Upper lobe of left lung (tissue), 6 donors: ENCODE results near the gene EPHB2. TPM values are rescaled to one million over a fixed set of nuclear protein-coding genes. Genes with fewer than 3 reads are reported as not detected.
"Not testable (repeated sequence)": the region's sequence is repeated elsewhere in the genome, so short reads cannot be mapped to it uniquely, and the experiment has no call there.

ENCODE experiments used
- ATAC-seq, 2 donors: fragments of 200-7000 bp; cut with Tn5 transposase; one replicate each; pipeline ENCODE4 v1.9.1; 2022; ENCODE audit warnings: mild to moderate bottlenecking in 2 of 2, moderate library complexity in 2 of 2; ENCODE audit not compliant: low FRiP score in 2 of 2
- DNase-seq, 2 donors: peaks; one replicate each; pipeline ENCODE4 v3.0.0-alpha.2; 2019 to 2020
- H3K27ac ChIP-seq, 4 donors: fragments of 200-600 bp; sonication (generic); one replicate each; pipeline ENCODE4 v1.5.1; 2016 to 2019
- H3K27me3 ChIP-seq, 4 donors: fragments of 200-600 bp; sonication (generic); one replicate each; pipeline ENCODE4 v1.5.1; 2017 to 2019
- H3K36me3 ChIP-seq, 4 donors: fragments of 200-600 bp; sonication (generic); one replicate each; pipeline ENCODE4 v1.5.1; 2016 to 2019
- H3K4me1 ChIP-seq, 4 donors: fragments of 200-600 bp; sonication (generic); one replicate each; pipeline ENCODE4 v1.5.1; 2018 to 2019
- H3K4me3 ChIP-seq, 4 donors: fragments of 200-600 bp; sonication (generic); one replicate each; pipeline ENCODE4 v1.5.1; 2017 to 2019; ENCODE audit warnings: mild to moderate bottlenecking in 2 of 4, moderate library complexity in 1 of 4
- H3K9me3 ChIP-seq, 4 donors: fragments of 200-600 bp; sonication (generic); one replicate each; pipeline ENCODE4 v1.5.1; 2018 to 2019
- EP300 ChIP-seq, 4 donors: sonication (generic); formaldehyde crosslinking; IDR thresholded peaks; one replicate each; pipeline ENCODE4 v1.5.1; 2017; ENCODE audit warnings: antibody characterized with exemption in 4 of 4, control low read depth in 2 of 4
- POLR2A ChIP-seq, 4 donors: fragments of 450-650 bp; IDR thresholded peaks; one replicate each; pipeline ENCODE4 v1.5.1; 2016 to 2017; ENCODE audit warnings: antibody characterized with exemption in 4 of 4, mild to moderate bottlenecking in 2 of 4
- POLR2AphosphoS5 ChIP-seq, 2 donors: sonication (generic); formaldehyde crosslinking; IDR thresholded peaks; one replicate each; pipeline ENCODE4 v1.5.1; 2017; ENCODE audit warnings: antibody characterized with exemption in 2 of 2
- WGBS, 2 donors: methylation state at CpG; one replicate each; pipeline ENCODE4 v1.1.5; 2017 to 2018; 5-methylcytosine and 5-hydroxymethylcytosine counted together
- total RNA-seq, 6 donors: library from RNA; depleted of rRNA in 4 of 6; stranded (reverse); fragments of >200 nt in 4 of 6; gene quantifications; one replicate each; pipeline versions ENCODE4 v1.1.0 to v1.2.1, GENCODE V29; 2016 to 2021
- TF ChIP-seq, protein P1 (sequence below), 6 experiments: fragments of 450-650 bp in 4 of 6; fragments of 200-600 bp in 2 of 6; sonication (generic) in 2 of 6; IDR thresholded peaks; one replicate each; pipeline ENCODE4 v1.5.1; 2016 to 2019; ENCODE audit warnings: antibody characterized with exemption in 6 of 6
- donor health status: DM: no; HTN: no; CAD: no; lungs with moderate emphysema.
- donor health status: DM: no; HTN: yes; CAD: no; lungs with severe emphysema.

EPHB2 gene
- total RNA-seq, 6 donors from 2014 or later = 1.0 to 8.8 (median 5.6) TPM

- TF ChIP-seq, protein P1, sequence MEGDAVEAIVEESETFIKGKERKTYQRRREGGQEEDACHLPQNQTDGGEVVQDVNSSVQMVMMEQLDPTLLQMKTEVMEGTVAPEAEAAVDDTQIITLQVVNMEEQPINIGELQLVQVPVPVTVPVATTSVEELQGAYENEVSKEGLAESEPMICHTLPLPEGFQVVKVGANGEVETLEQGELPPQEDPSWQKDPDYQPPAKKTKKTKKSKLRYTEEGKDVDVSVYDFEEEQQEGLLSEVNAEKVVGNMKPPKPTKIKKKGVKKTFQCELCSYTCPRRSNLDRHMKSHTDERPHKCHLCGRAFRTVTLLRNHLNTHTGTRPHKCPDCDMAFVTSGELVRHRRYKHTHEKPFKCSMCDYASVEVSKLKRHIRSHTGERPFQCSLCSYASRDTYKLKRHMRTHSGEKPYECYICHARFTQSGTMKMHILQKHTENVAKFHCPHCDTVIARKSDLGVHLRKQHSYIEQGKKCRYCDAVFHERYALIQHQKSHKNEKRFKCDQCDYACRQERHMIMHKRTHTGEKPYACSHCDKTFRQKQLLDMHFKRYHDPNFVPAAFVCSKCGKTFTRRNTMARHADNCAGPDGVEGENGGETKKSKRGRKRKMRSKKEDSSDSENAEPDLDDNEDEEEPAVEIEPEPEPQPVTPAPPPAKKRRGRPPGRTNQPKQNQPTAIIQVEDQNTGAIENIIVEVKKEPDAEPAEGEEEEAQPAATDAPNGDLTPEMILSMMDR (IDR thresholded peaks at IDR 0.05) = no peak
- TF ChIP-seq POLR2AphosphoS5 (IDR thresholded peaks at IDR 0.05) = no peak
- no peak for TF ChIP-seq POLR2A (IDR thresholded peaks at IDR 0.05)
- no peak for TF ChIP-seq EP300 (IDR thresholded peaks at IDR 0.05)
Measured at GRCh38 chr1:22837332-22837731, 126.7 kb downstream of the EPHB2 start.

GRCh38 chr1:22838965-22839364 lies 128.3 kb downstream of the EPHB2 start:
- no peaks in the 10 kb centered on the region for H3K27me3 ChIP-seq
- TF ChIP-seq POLR2AphosphoS5 (IDR thresholded peaks at IDR 0.05) = no peak
- no peak for TF ChIP-seq EP300 (IDR thresholded peaks at IDR 0.05)
- TF ChIP-seq, protein P1 (IDR thresholded peaks at IDR 0.05) = no peak
- no peak for TF ChIP-seq POLR2A (IDR thresholded peaks at IDR 0.05)
- H3K27ac ChIP-seq = no peak overlapping the region
- WGBS, 2 donors = 72 to 80% methylated on average over 5 of the region's 5 CpGs
- no peak for ATAC-seq
- no peak overlapping the region for H3K4me3 ChIP-seq
- H3K4me1 ChIP-seq = no peaks in the 10 kb centered on the region
- no peak for DNase-seq
- no peaks in the 10 kb centered on the region for H3K36me3 ChIP-seq
- no peaks in the 10 kb centered on the region for H3K9me3 ChIP-seq

More at GRCh38 chr1:22837332-22837731, 126.7 kb downstream of the EPHB2 start:
- H3K9me3 ChIP-seq = no peaks in the 10 kb centered on the region
- no peaks in the 10 kb centered on the region for H3K36me3 ChIP-seq
- no peak overlapping the region for H3K4me3 ChIP-seq
- no peaks in the 10 kb centered on the region for H3K27me3 ChIP-seq
- no peak for DNase-seq
- WGBS, 2 donors = 74 to 77% methylated on average over 3 of the region's 3 CpGs
- H3K4me1 ChIP-seq = no peaks in the 10 kb centered on the region
- no peak overlapping the region for H3K27ac ChIP-seq
- no peak for ATAC-seq

DNA sequence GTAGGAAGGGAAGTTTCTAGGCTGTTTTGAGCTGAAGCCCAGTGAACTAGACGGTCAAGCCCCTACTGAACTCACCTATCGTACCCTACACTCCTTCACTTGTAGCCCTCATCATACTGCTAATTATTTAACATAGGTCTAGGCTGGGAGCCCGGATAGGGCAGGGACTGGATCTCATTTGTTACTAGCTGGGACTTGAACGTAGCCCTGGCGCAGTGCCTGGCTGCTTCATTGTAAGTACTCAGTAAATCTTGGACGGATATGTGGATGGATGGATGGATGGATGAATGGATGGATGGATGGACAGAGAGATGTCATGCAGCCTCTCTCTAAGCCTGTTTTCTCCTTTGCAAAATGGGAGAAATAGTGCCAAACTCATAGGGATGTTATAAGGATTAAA lies 129.2 kb downstream of the EPHB2 start:
- DNase-seq = no peak
- H3K4me3 ChIP-seq = no peak overlapping the region
- H3K27ac ChIP-seq = no peak overlapping the region
- H3K36me3 ChIP-seq = no peaks in the 10 kb centered on the region
- no peak for ATAC-seq
- H3K4me1 ChIP-seq = no peaks in the 10 kb centered on the region
- H3K9me3 ChIP-seq = no peaks in the 10 kb centered on the region
- 75 to 83% methylated on average over 6 of the region's 6 CpGs for WGBS, 2 donors
- TF ChIP-seq POLR2A (IDR thresholded peaks at IDR 0.05) = no peak
- no peak for TF ChIP-seq POLR2AphosphoS5 (IDR thresholded peaks at IDR 0.05)
- TF ChIP-seq, protein P1 (IDR thresholded peaks at IDR 0.05) = no peak
- no peak for TF ChIP-seq EP300 (IDR thresholded peaks at IDR 0.05)
- no peaks in the 10 kb centered on the region for H3K27me3 ChIP-seq

GRCh38 chr1:22841142-22841541 lies 130.5 kb downstream of the EPHB2 start:
- no peaks in the 10 kb centered on the region for H3K4me1 ChIP-seq
- H3K27me3 ChIP-seq = no peaks in the 10 kb centered on the region
- TF ChIP-seq EP300 (IDR thresholded peaks at IDR 0.05) (no peak), POLR2A (IDR thresholded peaks at IDR 0.05) (no peak), POLR2AphosphoS5 (IDR thresholded peaks at IDR 0.05) (no peak)
- TF ChIP-seq, protein P1 (IDR thresholded peaks at IDR 0.05) = no peak
- no peaks in the 10 kb centered on the region for H3K36me3 ChIP-seq
- no peaks in the 10 kb centered on the region for H3K9me3 ChIP-seq
- H3K4me3 ChIP-seq = no peak overlapping the region
- no peak for ATAC-seq
- 58 to 73% methylated on average over 3 of the region's 3 CpGs for WGBS, 2 donors
- no peak overlapping the region for H3K27ac ChIP-seq
- no peak for DNase-seq

GRCh38 chr1:22841860-22842281 lies 131.2 kb downstream of the EPHB2 start:
- 57 to 58% methylated on average over 6 to 8 of the region's 8 CpGs for WGBS, 2 donors

GRCh38 chr1:22843441-22844183 lies 133.0 kb downstream of the EPHB2 start:
- DNase-seq, H3K27ac ChIP-seq: not testable (repeated sequence)

More at GRCh38 chr1:22841860-22842281, 131.2 kb downstream of the EPHB2 start:
- Histone ChIP-seq H3K27me3 (no peaks in the 10 kb centered on the region), H3K36me3 (no peaks in the 10 kb centered on the region), H3K4me1 (no peaks in the 10 kb centered on the region), H3K27ac (no peak overlapping the region), H3K4me3 (no peak overlapping the region), H3K9me3 (no peaks in the 10 kb centered on the region)
- ATAC-seq (no peak), DNase-seq (no peak)
- TF ChIP-seq POLR2AphosphoS5 (IDR thresholded peaks at IDR 0.05) = no peak
- TF ChIP-seq, protein P1 (IDR thresholded peaks at IDR 0.05) = no peak
- TF ChIP-seq EP300 (IDR thresholded peaks at IDR 0.05) = no peak
- TF ChIP-seq POLR2A (IDR thresholded peaks at IDR 0.05) = no peak

More at GRCh38 chr1:22843441-22844183, 133.0 kb downstream of the EPHB2 start:
- H3K36me3 ChIP-seq, ATAC-seq, H3K4me3 ChIP-seq, H3K4me1 ChIP-seq, H3K9me3 ChIP-seq, H3K27me3 ChIP-seq: not testable (repeated sequence)
- WGBS, 2 donors = 90 to 91% methylated on average over 11 of the region's 11 CpGs
